Effector memory CD4-positive, alpha-beta T cell (primary cell): ENCODE measurements around the gene TNFRSF4.

Experiments
- DNase-seq, 3 donors: peaks; one replicate each; pipeline ENCODE4 v3.0.0-alpha.2; 2020
- H3K27ac ChIP-seq: 2 replicates; pipeline ENCODE4 v1.7.0; 2013; ENCODE audit warnings: mild to moderate bottlenecking, low read length, moderate library complexity; ENCODE audit not compliant: insufficient read depth, poor library complexity, severe bottlenecking
- H3K27me3 ChIP-seq: replicated peaks from 2 replicates; pipeline ENCODE4 v1.7.0; 2013; ENCODE audit warnings: mild to moderate bottlenecking, low read length; ENCODE audit not compliant: insufficient read depth, control insufficient read depth, poor library complexity, severe bottlenecking
- H3K36me3 ChIP-seq: 2 replicates; pipeline ENCODE4 v1.7.0; 2013; ENCODE audit warnings: mild to moderate bottlenecking, low read length, moderate library complexity; ENCODE audit not compliant: control insufficient read depth, insufficient read depth
- H3K4me1 ChIP-seq: 2 replicates; pipeline ENCODE4 v1.7.0; 2013; ENCODE audit warnings: low read length, mild to moderate bottlenecking; ENCODE audit not compliant: control insufficient read depth, insufficient read depth, poor library complexity, severe bottlenecking
- H3K4me3 ChIP-seq: 2 replicates; pipeline ENCODE4 v1.7.0; 2013; ENCODE audit warnings: low read length, low read depth, mild to moderate bottlenecking; ENCODE audit not compliant: insufficient read depth, poor library complexity, severe bottlenecking
- H3K9me3 ChIP-seq: 2 replicates; pipeline ENCODE4 v1.7.0; 2013; ENCODE audit warnings: mild to moderate bottlenecking, low read length, moderate library complexity; ENCODE audit not compliant: control insufficient read depth

Gene TNFRSF4

GRCh38 chr1:1216770-1217620, 3.0 kb upstream of the TNFRSF4 start:
- Histone ChIP-seq H3K9me3 (no peaks in the 10 kb centered on the region), H3K27me3 (no peaks in the 10 kb centered on the region), H3K4me1 (peaks cover 75% of the 10 kb centered on the region), H3K36me3 (peaks cover 20% of the 10 kb centered on the region), H3K4me3 (peak overlapping the region; percentile 7), H3K27ac (peak overlapping the region; percentile 89)
- peak; percentile 67 to 72 (median 70) for DNase-seq

- H3K27ac ChIP-seq: peak overlapping the region; percentile 89
- no peak for DNase-seq
- H3K4me3 ChIP-seq: peak overlapping the region; percentile 7
- peaks cover 11% of the 10 kb centered on the region for H3K36me3 ChIP-seq
- H3K9me3 ChIP-seq: no peaks in the 10 kb centered on the region
- H3K27me3 ChIP-seq: no peaks in the 10 kb centered on the region
- peaks cover 81% of the 10 kb centered on the region for H3K4me1 ChIP-seq
Measured at GRCh38 chr1:1215881-1216605, 2.1 kb upstream of the TNFRSF4 start.

- Histone ChIP-seq H3K27me3 (no peaks in the 10 kb centered on the region), H3K4me3 (peak overlapping the region; percentile 74), H3K4me1 (peaks cover 82% of the 10 kb centered on the region), H3K9me3 (no peaks in the 10 kb centered on the region), H3K27ac (peak overlapping the region; percentile 89), H3K36me3 (peaks cover 5% of the 10 kb centered on the region)
- peak in 2 of 3 donors; percentile 31 to 59 for DNase-seq
Measured at GRCh38 chr1:1215080-1215676, 1.2 kb upstream of the TNFRSF4 start.

GRCh38 chr1:1212780-1213344, 1.1 kb downstream of the TNFRSF4 start:
- peak; percentile 43 to 59 (median 44) for DNase-seq
- H3K9me3 ChIP-seq: no peaks in the 10 kb centered on the region
- peak overlapping the region; percentile 89 for H3K27ac ChIP-seq
- H3K4me1 ChIP-seq: peaks cover 74% of the 10 kb centered on the region
- no peaks in the 10 kb centered on the region for H3K36me3 ChIP-seq
- H3K27me3 ChIP-seq: no peaks in the 10 kb centered on the region
- H3K4me3 ChIP-seq: peak overlapping the region; percentile 74

GRCh38 chr1:1211541-1212441, 2.2 kb downstream of the TNFRSF4 start:
- H3K27ac ChIP-seq: peak overlapping the region; percentile 32
- no peaks in the 10 kb centered on the region for H3K27me3 ChIP-seq
- H3K4me1 ChIP-seq: peaks cover 77% of the 10 kb centered on the region
- DNase-seq: no peak
- peak overlapping the region; percentile 29 for H3K4me3 ChIP-seq
- no peaks in the 10 kb centered on the region for H3K9me3 ChIP-seq
- H3K36me3 ChIP-seq: no peaks in the 10 kb centered on the region

GRCh38 chr1:1210726-1211540, 3.0 kb downstream of the TNFRSF4 start:
- Histone ChIP-seq H3K36me3 (no peaks in the 10 kb centered on the region), H3K9me3 (no peaks in the 10 kb centered on the region), H3K27ac (peak overlapping the region; percentile 32), H3K4me1 (peaks cover 77% of the 10 kb centered on the region), H3K27me3 (no peaks in the 10 kb centered on the region), H3K4me3 (no peak overlapping the region)
- no peak for DNase-seq

- no peaks in the 10 kb centered on the region for H3K9me3 ChIP-seq
- H3K4me1 ChIP-seq: peaks cover 69% of the 10 kb centered on the region
- DNase-seq: peak; percentile 43 to 51 (median 47)
- H3K27me3 ChIP-seq: no peaks in the 10 kb centered on the region
- H3K27ac ChIP-seq: peak overlapping the region; percentile 83
- no peaks in the 10 kb centered on the region for H3K36me3 ChIP-seq
- peak overlapping the region; percentile 26 for H3K4me3 ChIP-seq
Measured at GRCh38 chr1:1208713-1209433, 5.1 kb downstream of the TNFRSF4 start.

GRCh38 chr1:1207571-1207892, 6.4 kb downstream of the TNFRSF4 start:
- DNase-seq: no peak
- H3K36me3 ChIP-seq: no peaks in the 10 kb centered on the region
- no peaks in the 10 kb centered on the region for H3K9me3 ChIP-seq
- H3K27me3 ChIP-seq: no peaks in the 10 kb centered on the region
- peaks cover 56% of the 10 kb centered on the region for H3K4me1 ChIP-seq
- H3K27ac ChIP-seq: peak overlapping the region; percentile 83
- no peak overlapping the region for H3K4me3 ChIP-seq
